ENCODE results near the gene RGS1. TPM values are rescaled to one million over a fixed set of nuclear protein-coding genes. Genes with fewer than 3 reads are reported as not detected.

RGS1 gene
- polyA plus RNA-seq, 3 donors, result 2.4 to 17.7 (median 15.7) TPM

GRCh38 chr1:192581131-192581927 is 5.8 kb downstream of the RGS1 start:
- Histone ChIP-seq H3K9ac (ENCODE audit: insufficient read depth, low read length, poor library complexity, severe bottlenecking) (no peak overlapping the region), H3K4me2 (replicated peaks; ENCODE audit: extremely low read depth, low read length, poor library complexity, severe bottlenecking) (no peak overlapping the region), H3K4me1 (ENCODE audit: control insufficient read depth in 1 of 2, insufficient read depth in 2 of 2, low read length in 2 of 2) (no peaks in the 10 kb centered on the region), H2AFZ (ENCODE audit: insufficient read depth, low read depth, low read length, poor library complexity, severe bottlenecking) (no peak overlapping the region), H3K36me3 (replicated peaks in 1 of 2; ENCODE audit: control insufficient read depth in 1 of 2, insufficient read depth in 2 of 2, low read length in 2 of 2) (no peaks in the 10 kb centered on the region), H3K9me3 (replicated peaks in 1 of 2; ENCODE audit: control insufficient read depth in 1 of 2, insufficient read depth in 1 of 2, low read length in 2 of 2) (no peaks in the 10 kb centered on the region), H3K4me3 (replicated peaks in 1 of 3; ENCODE audit: low read depth in 2 of 3, low read length in 3 of 3) (no peak overlapping the region), H3K79me2 (ENCODE audit: insufficient read depth, low read length) (no peaks in the 10 kb centered on the region), H3K27ac (ENCODE audit: low read depth in 1 of 2, low read length in 2 of 2) (no peak overlapping the region), H3K27me3 (ENCODE audit: control insufficient read depth in 2 of 2, insufficient read depth in 2 of 2, low read length in 2 of 2) (no peaks in the 10 kb centered on the region), H4K20me1 (ENCODE audit: insufficient read depth, low read length) (no peaks in the 10 kb centered on the region)
- Mint-ChIP-seq H3K4me3 (no peak overlapping the region), H3K36me3 (no peaks in the 10 kb centered on the region), H3K27me3 (ENCODE audit: low read depth in 3 of 3) (peaks cover 0 to 2% (median 0%) of the 10 kb centered on the region in 3 donors), H3K4me1 (no peaks in the 10 kb centered on the region), H3K27ac (peak overlapping the region in 1 of 7 donors; percentile 21), H3K9me3 (no peaks in the 10 kb centered on the region)
- 67% methylated on average over 2 of the region's 4 CpGs for WGBS (ENCODE audit: insufficient coverage)
- DNase-seq, result no peak
- TF ChIP-seq, protein P1, sequence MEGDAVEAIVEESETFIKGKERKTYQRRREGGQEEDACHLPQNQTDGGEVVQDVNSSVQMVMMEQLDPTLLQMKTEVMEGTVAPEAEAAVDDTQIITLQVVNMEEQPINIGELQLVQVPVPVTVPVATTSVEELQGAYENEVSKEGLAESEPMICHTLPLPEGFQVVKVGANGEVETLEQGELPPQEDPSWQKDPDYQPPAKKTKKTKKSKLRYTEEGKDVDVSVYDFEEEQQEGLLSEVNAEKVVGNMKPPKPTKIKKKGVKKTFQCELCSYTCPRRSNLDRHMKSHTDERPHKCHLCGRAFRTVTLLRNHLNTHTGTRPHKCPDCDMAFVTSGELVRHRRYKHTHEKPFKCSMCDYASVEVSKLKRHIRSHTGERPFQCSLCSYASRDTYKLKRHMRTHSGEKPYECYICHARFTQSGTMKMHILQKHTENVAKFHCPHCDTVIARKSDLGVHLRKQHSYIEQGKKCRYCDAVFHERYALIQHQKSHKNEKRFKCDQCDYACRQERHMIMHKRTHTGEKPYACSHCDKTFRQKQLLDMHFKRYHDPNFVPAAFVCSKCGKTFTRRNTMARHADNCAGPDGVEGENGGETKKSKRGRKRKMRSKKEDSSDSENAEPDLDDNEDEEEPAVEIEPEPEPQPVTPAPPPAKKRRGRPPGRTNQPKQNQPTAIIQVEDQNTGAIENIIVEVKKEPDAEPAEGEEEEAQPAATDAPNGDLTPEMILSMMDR (IDR thresholded peaks at IDR 0.05), result no peak
- intact Hi-C loops (cut with micrococcal nuclease), result no loop called here

DNA sequence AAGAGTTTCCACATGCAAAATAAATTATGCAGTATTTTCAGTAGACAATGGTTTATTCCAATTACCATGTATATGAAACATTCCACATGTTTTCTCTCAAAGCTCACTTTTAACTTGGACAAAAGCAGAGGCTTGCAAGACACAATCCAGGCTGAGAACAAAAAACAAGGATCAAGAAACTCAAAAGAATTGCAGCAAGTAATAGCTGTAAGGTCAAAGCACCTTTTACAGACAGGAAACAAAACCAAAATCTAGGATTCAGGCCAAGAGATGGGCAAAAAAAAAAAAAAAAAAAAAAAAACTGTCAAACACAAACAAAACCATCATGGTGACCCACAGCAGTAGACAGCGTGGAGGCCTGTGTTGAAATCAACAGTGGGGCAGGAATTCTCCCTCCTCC is 9.3 kb downstream of the RGS1 start:
- Histone ChIP-seq H3K79me2 (ENCODE audit: insufficient read depth, low read length) (no peaks in the 10 kb centered on the region), H3K9me3 (replicated peaks in 1 of 2; ENCODE audit: control insufficient read depth in 1 of 2, insufficient read depth in 1 of 2, low read length in 2 of 2) (no peaks in the 10 kb centered on the region), H3K27ac (ENCODE audit: low read depth in 1 of 2, low read length in 2 of 2) (no peak overlapping the region), H3K4me2 (replicated peaks; ENCODE audit: extremely low read depth, low read length, poor library complexity, severe bottlenecking) (no peak overlapping the region), H3K4me1 (ENCODE audit: control insufficient read depth in 1 of 2, insufficient read depth in 2 of 2, low read length in 2 of 2) (no peaks in the 10 kb centered on the region), H2AFZ (ENCODE audit: insufficient read depth, low read depth, low read length, poor library complexity, severe bottlenecking) (no peak overlapping the region), H3K9ac (ENCODE audit: insufficient read depth, low read length, poor library complexity, severe bottlenecking) (no peak overlapping the region), H3K27me3 (ENCODE audit: control insufficient read depth in 2 of 2, insufficient read depth in 2 of 2, low read length in 2 of 2) (no peaks in the 10 kb centered on the region), H3K4me3 (replicated peaks in 1 of 3; ENCODE audit: low read depth in 2 of 3, low read length in 3 of 3) (no peak overlapping the region), H3K36me3 (replicated peaks in 1 of 2; ENCODE audit: control insufficient read depth in 1 of 2, insufficient read depth in 2 of 2, low read length in 2 of 2) (no peaks in the 10 kb centered on the region), H4K20me1 (ENCODE audit: insufficient read depth, low read length) (no peaks in the 10 kb centered on the region)
- no CpG with 5 or more reads among the region's 1 CpG for WGBS (ENCODE audit: insufficient coverage)
- no peaks in the 10 kb centered on the region for H3K9me3 Mint-ChIP-seq
- intact Hi-C loops (cut with micrococcal nuclease), result no loop called here
- no peak overlapping the region for H3K27ac Mint-ChIP-seq
- no peaks in the 10 kb centered on the region for H3K4me1 Mint-ChIP-seq
- peaks cover 0 to 2% (median 0%) of the 10 kb centered on the region in 3 donors for H3K27me3 Mint-ChIP-seq (ENCODE audit: low read depth in 3 of 3)
- TF ChIP-seq, protein P1 (IDR thresholded peaks at IDR 0.05), result no peak
- no peaks in the 10 kb centered on the region for H3K36me3 Mint-ChIP-seq
- no peak for DNase-seq
- no peak overlapping the region for H3K4me3 Mint-ChIP-seq

All from CD14-positive monocyte (primary cell).